ENCODE measurements around the gene FAM185A. TPM values are rescaled to one million over a fixed set of nuclear protein-coding genes. Genes with fewer than 3 reads are reported as not detected.
"Not testable (repeated sequence)": the region's sequence is repeated elsewhere in the genome, so short reads cannot be mapped to it uniquely, and the experiment has no call there.

FAM185A gene
- total RNA-seq, 4 donors from 2014 or later = 12.7 to 20.2 (median 17.4) TPM

GRCh38 chr7:102834999-102835398 lies 86.2 kb downstream of the FAM185A start:
- no peak overlapping the region for H3K4me3 ChIP-seq
- no peaks in the 10 kb centered on the region for H3K27me3 ChIP-seq
- 61 to 63% methylated on average over 1 of the region's 1 CpG for WGBS, 2 donors (ENCODE audit: low coverage in 1 of 2)
- no peak for DNase-seq
- no peak overlapping the region for H3K27ac ChIP-seq
- peaks cover 0 to 8% (median 2%) of the 10 kb centered on the region in 4 donors for H3K4me1 ChIP-seq
- no peaks in the 10 kb centered on the region for H3K9me3 ChIP-seq
- intact Hi-C loops (cut with DNase I; ENCODE audit: low total_unique reads) (no loop called here), in situ Hi-C loops (cut with MboI; ENCODE audit: low pct_ligation_motif_present in 1 of 4, low pct_unique_long_range_greater_than_20kb in 1 of 4, low sequenced_read_pairs in 3 of 4) (no loop called here)
- no peak for TF ChIP-seq POLR2A (IDR thresholded peaks at IDR 0.05)
- no peak for TF ChIP-seq EP300 (IDR thresholded peaks at IDR 0.05; ENCODE audit: low read depth)
- TF ChIP-seq POLR2AphosphoS5 (IDR thresholded peaks at IDR 0.05) = no peak
- TF ChIP-seq CTCF (IDR thresholded peaks at IDR 0.05) = no peak
- no peaks in the 10 kb centered on the region for H3K36me3 ChIP-seq

GRCh38 chr7:102836191-102836919 lies 87.6 kb downstream of the FAM185A start:
- H3K27ac ChIP-seq = no peak overlapping the region
- intact Hi-C loops (cut with DNase I; ENCODE audit: low total_unique reads) (no loop called here), in situ Hi-C loops (cut with MboI; ENCODE audit: low pct_ligation_motif_present in 1 of 4, low pct_unique_long_range_greater_than_20kb in 1 of 4, low sequenced_read_pairs in 3 of 4) (no loop called here)
- no peak for TF ChIP-seq EP300 (IDR thresholded peaks at IDR 0.05; ENCODE audit: low read depth)
- no peak for TF ChIP-seq CTCF (IDR thresholded peaks at IDR 0.05)
- no peak for TF ChIP-seq POLR2AphosphoS5 (IDR thresholded peaks at IDR 0.05)
- no peak for TF ChIP-seq POLR2A (IDR thresholded peaks at IDR 0.05)
- H3K27me3 ChIP-seq = no peaks in the 10 kb centered on the region
- peaks cover 0 to 8% (median 2%) of the 10 kb centered on the region in 4 donors for H3K4me1 ChIP-seq
- 83 to 91% methylated on average over 5 to 6 of the region's 6 CpGs for WGBS, 2 donors (ENCODE audit: low coverage in 1 of 2)
- no peaks in the 10 kb centered on the region for H3K36me3 ChIP-seq
- H3K4me3 ChIP-seq = no peak overlapping the region
- H3K9me3 ChIP-seq = no peaks in the 10 kb centered on the region
- no peak for DNase-seq

- H3K4me1 ChIP-seq = peaks cover 0 to 8% (median 2%) of the 10 kb centered on the region in 4 donors
- H3K4me3 ChIP-seq = no peak overlapping the region
- no peak for TF ChIP-seq POLR2A (IDR thresholded peaks at IDR 0.05)
- TF ChIP-seq EP300 (IDR thresholded peaks at IDR 0.05; ENCODE audit: low read depth) = no peak
- TF ChIP-seq POLR2AphosphoS5 (IDR thresholded peaks at IDR 0.05) = no peak
- no peak for TF ChIP-seq CTCF (IDR thresholded peaks at IDR 0.05)
- H3K36me3 ChIP-seq = no peaks in the 10 kb centered on the region
- intact Hi-C loops (cut with DNase I; ENCODE audit: low total_unique reads) (no loop called here), in situ Hi-C loops (cut with MboI; ENCODE audit: low pct_ligation_motif_present in 1 of 4, low pct_unique_long_range_greater_than_20kb in 1 of 4, low sequenced_read_pairs in 3 of 4) (no loop called here)
- no peaks in the 10 kb centered on the region for H3K9me3 ChIP-seq
- H3K27ac ChIP-seq = no peak overlapping the region
- no peaks in the 10 kb centered on the region for H3K27me3 ChIP-seq
- WGBS, 2 donors (ENCODE audit: low coverage in 1 of 2) = 95 to 100% methylated on average over 1 of the region's 1 CpG
- DNase-seq = no peak
These were observed 88.2 kb downstream of the FAM185A start for GRCh38 chr7:102836977-102837376.

GRCh38 chr7:102837802-102838201 lies 89.0 kb downstream of the FAM185A start:
- Histone ChIP-seq H3K27ac (no peak overlapping the region), H3K36me3 (no peaks in the 10 kb centered on the region), H3K9me3 (no peaks in the 10 kb centered on the region), H3K27me3 (no peaks in the 10 kb centered on the region), H3K4me1 (peaks cover 0 to 8% (median 2%) of the 10 kb centered on the region in 4 donors), H3K4me3 (no peak overlapping the region)
- in situ Hi-C loops (cut with MboI; ENCODE audit: low pct_ligation_motif_present in 1 of 4, low pct_unique_long_range_greater_than_20kb in 1 of 4, low sequenced_read_pairs in 3 of 4) = no loop called here
- TF ChIP-seq EP300 (IDR thresholded peaks at IDR 0.05; ENCODE audit: low read depth) = no peak
- TF ChIP-seq POLR2AphosphoS5 (IDR thresholded peaks at IDR 0.05) = no peak
- TF ChIP-seq POLR2A (IDR thresholded peaks at IDR 0.05) = no peak
- no peak for TF ChIP-seq CTCF (IDR thresholded peaks at IDR 0.05)
- 58 to 82% methylated on average over 2 to 3 of the region's 3 CpGs for WGBS, 2 donors (ENCODE audit: low coverage in 1 of 2)
- intact Hi-C loops (cut with DNase I; ENCODE audit: low total_unique reads) = no loop called here
- DNase-seq = no peak

GRCh38 chr7:102838572-102839101 lies 89.8 kb downstream of the FAM185A start:
- H3K4me1 ChIP-seq; DNase-seq; H3K9me3 ChIP-seq; intact Hi-C loops (cut with DNase I; ENCODE audit: low total_unique reads); in situ Hi-C loops (cut with MboI; ENCODE audit: low pct_ligation_motif_present in 1 of 4, low pct_unique_long_range_greater_than_20kb in 1 of 4, low sequenced_read_pairs in 3 of 4); H3K36me3 ChIP-seq; H3K4me3 ChIP-seq; H3K27me3 ChIP-seq; H3K27ac ChIP-seq: not testable (repeated sequence)
- WGBS, 2 donors (ENCODE audit: low coverage in 1 of 2) = 91 to 93% methylated on average over 9 to 10 of the region's 10 CpGs
